Stimulated activated naive CD4-positive, alpha-beta T cell (primary cell): ENCODE results near the gene RBMS1.
A peak's percentile ranks its signal among the peaks of the same experiment; 100 is the strongest.
"Not testable (repeated sequence)": the region's sequence is repeated elsewhere in the genome, so short reads cannot be mapped to it uniquely, and the experiment has no call there.

Experiments
- DNase-seq, 6 experiments: peaks; one replicate each; lab custom pipeline; 2025; lab: John Stamatoyannopoulos, UW

RBMS1 gene

DNA sequence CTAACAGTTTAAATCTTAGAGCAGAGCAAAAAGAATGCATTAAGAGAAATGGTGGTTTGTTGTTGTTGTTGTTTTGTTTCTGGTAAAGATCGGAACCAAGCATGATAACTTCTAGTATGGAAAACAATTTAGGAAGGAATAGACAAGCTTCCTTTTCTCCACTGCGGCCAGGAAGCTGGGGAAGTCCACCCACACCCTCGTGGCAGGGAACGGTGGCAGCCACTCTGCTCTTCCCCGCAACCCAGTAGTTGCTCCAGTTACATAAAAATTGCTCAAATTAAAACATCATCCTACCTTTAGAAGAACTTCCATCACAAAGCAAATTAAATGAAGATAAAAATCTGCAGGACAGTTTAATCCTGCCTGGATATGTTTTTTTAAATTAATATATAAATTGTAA lies 113.0 kb downstream of the RBMS1 start:
- no peak for DNase-seq

GRCh38 chr2:160380000-160380570 lies 113.5 kb downstream of the RBMS1 start:
- DNase-seq, result no peak

GRCh38 chr2:160379399-160379798 lies 114.2 kb downstream of the RBMS1 start:
- no peak for DNase-seq

- DNase-seq, result no peak
Observed at GRCh38 chr2:160377204-160377995, 116.2 kb downstream of the RBMS1 start.

DNA sequence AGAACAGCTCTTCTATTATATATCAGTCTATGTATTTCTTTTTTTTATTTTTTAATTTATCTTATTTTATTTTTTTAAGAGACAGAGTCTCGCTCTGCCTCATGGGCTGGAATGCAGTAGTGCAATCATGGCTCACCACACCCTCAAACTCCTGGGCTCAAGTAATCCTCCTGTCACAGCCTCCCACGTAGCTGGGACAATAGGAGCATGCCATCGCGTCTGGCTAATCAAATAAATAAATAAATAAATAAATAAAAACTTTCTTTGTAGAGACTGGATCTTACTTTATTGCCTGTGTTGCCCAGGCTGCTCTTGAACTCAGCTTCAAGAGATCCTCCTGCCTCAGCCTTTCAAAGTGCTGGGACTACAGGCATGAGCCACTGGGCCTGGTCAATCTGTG lies 117.0 kb downstream of the RBMS1 start:
- no peak for DNase-seq

DNA sequence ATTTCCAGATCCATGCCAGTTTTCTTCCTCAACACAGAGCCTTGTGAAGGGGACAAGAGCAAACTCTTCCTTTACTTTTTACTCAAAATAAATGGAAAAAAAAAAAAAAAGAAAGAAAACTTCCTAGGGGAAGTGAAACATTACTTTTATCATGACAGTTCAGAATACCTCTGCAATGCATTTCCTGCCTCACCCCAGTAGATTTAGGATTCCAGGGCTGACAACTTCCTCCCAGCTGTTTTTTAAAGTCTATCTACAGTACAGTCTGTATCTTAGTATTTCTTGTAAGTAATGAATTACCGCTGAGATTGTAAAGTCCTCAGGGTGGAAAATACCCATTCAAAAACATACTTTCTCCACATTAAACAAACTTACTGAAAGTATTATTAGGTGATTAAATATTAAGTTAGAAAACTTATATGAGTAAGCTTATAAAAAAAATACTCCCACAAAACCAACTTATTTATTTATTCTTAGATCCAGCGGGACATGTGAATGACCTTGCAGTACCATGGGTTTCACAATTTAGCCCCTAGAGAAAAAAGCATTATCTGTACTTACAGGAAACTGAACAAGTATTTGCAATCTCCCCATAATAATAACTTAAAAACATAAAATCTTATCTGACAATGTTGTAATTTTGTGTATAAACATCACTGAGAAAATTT lies 117.7 kb downstream of the RBMS1 start:
- DNase-seq, result peak in 2 of 6 experiments; percentile 14 to 19

DNA sequence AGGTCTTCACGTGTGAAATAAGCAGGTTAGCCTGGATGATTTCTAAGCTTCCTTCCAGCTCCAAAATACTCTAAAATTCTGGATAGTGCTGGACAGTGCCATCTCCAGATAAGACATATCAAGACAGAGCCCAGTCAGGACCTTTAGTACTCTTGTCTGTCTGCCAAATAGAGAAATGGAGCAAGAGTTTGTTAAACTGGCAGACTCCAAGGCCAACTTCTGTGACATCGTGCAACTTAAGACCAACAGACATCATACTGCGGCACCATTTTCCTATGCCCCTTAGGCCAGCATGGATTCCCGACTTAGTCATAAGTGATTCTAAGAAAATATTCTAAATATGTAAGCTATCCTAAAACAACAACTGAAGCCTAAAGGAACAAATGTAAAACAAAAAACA lies 118.6 kb downstream of the RBMS1 start:
- DNase-seq, result peak in 1 of 6 experiments; percentile 6

GRCh38 chr2:160373666-160374065 lies 119.9 kb downstream of the RBMS1 start:
- DNase-seq, result no peak

GRCh38 chr2:160373263-160373662 lies 120.3 kb downstream of the RBMS1 start:
- no peak for DNase-seq

DNA sequence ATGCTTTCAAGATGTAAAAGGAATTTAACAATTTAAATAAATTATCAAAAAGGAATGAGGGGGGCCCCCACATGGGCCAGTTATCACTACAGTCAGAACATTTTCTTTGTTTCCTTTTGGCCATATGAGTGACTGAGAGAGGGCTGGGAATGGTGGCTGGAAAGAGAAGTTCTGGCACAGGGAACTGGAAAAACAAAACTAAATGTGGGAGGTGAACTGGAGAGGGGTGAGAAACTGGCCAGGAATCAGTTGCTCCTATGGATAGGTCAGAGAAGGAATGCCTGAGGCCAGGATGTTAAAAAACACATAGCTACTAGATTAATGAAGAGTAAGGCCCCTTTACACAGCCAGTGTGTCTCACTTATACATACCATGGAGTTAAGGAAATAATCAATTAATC lies 121.0 kb downstream of the RBMS1 start:
- no peak for DNase-seq

GRCh38 chr2:160372010-160372356 lies 121.6 kb downstream of the RBMS1 start:
- no peak for DNase-seq

DNA sequence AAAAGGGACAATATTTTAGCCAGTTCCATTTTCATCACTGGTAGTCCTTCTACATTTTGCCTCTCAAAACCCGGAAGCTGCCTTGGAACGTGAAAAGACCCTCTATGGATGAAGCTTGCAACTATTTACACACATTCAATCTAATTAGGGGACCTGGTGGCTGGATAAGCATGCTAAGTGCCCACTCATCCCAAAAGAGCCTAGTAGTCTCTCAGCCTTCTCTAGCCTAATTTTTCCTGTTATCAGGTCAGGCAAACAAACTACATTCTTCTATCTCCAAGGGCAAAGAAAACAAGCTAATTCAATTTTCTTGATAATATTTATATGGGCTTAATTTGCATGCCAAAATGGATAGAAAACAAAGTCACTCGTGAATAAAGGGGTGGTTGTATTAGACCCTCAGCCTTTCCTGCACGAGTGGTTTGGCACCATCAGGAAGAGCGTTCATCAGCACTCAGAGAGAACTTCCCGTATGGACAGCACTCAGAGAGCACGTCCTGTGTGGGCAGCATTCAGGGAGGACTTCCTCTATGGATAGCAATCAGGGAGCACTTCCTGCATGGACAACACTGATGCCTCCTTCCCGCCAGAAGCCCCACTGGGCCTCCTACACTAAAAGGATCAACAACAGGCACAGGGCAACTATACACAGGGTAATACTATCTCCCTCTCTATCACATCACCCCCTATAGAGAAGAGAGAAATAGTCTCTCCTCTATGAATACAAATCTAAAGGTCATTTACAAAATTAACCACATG lies 122.2 kb downstream of the RBMS1 start:
- DNase-seq, result no peak

DNA sequence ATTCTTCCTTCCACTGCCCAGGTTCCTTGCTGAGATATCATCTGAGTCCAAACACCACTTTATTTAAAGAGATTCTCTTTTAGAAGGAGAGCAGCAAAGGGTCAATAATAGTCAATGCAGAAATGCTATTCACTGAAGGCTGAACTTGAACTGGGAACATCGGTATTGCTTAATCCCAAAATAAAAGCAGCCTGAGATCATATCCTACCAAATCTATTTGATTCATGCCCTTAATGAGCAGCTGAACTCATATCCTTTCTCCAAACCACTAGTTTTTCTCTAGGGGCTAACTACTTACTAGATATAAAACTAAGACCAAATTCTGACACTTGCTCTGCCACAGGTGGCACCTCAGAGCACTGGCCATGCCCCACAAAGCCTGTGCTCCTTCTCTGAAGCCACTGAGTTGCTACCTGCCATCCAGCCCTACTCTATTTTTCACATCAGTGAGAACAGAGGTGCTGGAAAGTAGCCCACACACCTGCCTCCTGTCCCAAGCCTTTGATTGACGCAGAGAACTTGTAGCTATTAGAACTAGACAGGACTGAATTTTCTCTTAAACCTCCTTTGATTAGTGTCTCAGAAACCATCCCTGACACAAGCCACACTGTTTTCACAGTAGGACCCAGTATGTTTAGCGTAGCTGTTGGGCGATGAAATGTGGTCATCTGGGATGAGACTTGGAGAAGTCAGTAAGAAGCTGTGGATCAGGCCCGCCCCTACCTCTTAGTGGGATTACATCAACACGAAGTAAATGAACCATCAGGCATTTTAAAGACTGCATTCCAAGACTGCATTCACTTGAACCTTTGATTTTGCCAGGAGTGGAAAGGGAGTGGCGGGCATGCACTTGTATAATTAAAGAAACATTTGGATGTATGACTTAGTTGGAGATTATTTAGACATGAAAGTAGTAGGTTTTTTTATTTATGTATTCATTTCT lies 124.3 kb downstream of the RBMS1 start:
- DNase-seq, result no peak

- DNase-seq, result no peak
Observed at GRCh38 chr2:160367887-160368286, 125.7 kb downstream of the RBMS1 start.

DNA sequence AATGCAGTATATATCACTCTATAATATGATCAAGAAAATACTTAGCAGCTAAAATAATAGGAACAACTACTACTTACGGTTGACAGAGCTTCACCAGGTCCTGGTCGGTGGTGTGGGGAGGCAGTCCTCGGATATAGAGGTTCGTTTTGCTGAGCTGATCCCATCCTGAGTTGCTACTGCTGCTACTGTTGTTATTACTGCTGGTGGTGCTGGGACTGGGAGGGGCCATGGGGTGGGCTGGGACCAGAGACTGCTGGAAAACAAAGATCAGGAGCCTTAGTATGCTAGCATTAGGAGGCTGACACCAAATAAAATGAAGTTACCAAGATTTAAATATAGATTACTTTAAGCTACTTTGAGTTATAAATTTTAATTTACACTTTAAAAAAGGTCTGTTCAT lies 126.5 kb downstream of the RBMS1 start:
- DNase-seq, result not testable (repeated sequence)

DNA sequence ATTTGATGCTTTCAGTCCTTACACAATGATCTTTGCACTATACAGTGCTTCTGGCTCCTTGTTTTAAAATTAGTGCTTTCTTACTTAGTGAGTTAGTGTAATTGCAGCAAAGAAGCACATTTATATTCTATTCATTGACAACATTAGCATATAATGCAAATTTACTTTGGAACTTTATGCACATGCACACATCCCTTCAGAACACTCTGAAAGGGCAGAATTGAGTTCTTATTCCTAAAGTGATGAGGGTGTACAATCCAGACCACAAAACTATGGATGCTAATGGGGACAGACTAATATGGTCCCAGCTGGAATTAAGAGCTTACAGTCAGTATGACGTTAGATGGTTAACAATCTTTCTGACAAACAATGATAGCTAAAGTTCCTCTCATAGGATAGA lies 127.1 kb downstream of the RBMS1 start:
- DNase-seq, result no peak

DNA sequence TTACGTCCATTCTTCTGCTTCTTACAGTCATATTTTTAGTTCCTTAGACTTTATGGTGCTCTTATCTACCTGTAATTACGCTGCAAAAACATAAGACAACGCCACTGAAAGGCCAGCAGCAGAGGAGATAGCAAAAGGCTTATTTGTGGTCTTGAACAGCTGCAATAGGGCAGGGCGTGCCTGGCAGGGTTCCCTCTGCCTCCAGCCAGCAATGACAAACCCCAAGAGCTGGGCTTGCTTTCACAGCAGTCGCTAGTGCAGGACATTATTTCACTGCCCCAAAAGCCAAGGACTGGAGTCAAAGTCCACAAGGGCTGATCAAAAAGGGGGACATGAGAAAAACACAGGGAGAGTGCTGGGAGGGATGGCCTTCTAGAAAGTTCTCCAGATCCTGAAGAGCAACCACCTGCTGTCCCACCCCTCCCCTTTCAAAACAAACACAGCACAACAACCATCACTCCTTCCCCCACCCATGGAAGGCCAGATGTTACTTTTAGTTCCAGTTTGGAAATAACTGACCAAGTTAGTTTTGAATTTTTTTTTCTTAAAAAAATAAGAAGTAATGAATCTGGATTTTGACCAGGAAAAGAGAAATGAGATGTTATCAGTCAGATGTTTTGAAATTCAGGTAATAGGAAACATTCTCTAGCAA lies 127.8 kb downstream of the RBMS1 start:
- DNase-seq, result no peak

DNA sequence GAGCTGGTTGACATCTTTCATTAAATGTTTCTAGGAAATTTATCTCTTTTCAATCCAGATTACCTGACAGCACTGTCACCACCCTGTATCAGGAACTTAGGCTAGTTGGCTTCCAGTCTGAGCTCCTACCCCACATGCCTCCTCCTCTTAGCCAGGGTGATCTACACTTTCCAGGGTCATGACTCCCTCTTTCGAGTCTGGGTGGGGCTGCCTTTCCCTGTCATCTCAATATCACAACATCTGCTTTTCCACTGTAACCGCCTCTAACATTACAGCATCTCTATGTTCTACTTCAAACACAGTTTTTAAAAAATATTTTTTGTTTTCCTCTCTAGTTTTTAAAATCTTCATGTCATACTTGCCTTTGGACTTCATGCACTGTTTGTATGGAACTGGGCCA lies 129.2 kb downstream of the RBMS1 start:
- DNase-seq, result no peak

DNA sequence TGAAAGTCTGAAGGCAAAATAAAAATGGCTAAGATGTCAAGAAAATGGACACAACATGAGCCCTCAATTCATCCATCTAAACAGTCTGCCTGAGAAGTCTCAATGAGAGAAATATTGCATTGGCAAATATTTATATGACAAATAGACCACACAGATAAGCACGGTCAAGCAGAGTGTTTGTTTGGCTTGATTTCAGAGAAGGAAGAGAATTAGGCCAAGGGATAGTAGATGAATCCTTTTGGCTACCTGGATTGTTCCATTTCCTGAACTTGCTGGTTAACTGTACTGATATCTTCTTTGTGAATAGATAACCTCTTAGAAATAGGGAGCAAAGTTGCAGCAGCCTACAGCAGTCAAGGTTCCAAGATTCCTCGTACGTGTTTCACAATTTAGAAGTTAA lies 129.6 kb downstream of the RBMS1 start:
- no peak for DNase-seq

GRCh38 chr2:160363055-160363454 lies 130.6 kb downstream of the RBMS1 start:
- no peak for DNase-seq

- DNase-seq, result no peak
Observed at GRCh38 chr2:160362541-160362940, 131.1 kb downstream of the RBMS1 start.
